Liver (tissue), 9 donors: ENCODE measurements around the gene PEX19. TPM values are rescaled to one million over a fixed set of nuclear protein-coding genes. Genes with fewer than 3 reads are reported as not detected.
A peak's percentile ranks its signal among the peaks of the same experiment; 100 is the strongest.

Experiments used
- DNase-seq: peaks from one replicate; pipeline ENCODE4 v3.0.0-alpha.2; 2017; ENCODE audit warnings: low spot score
- H3K27ac ChIP-seq, 2 donors: one replicate each; pipeline ENCODE4 v1.7.0; 2013; ENCODE audit warnings: inconsistent platforms in 2 of 2, low read length in 2 of 2, control low read depth in 1 of 2, low read depth in 1 of 2, mild to moderate bottlenecking in 1 of 2
- H3K27me3 ChIP-seq, 4 donors: one replicate each; pipeline versions ENCODE4 v1.6.1 to v1.7.0; 2013; ENCODE audit warnings: low read length in 3 of 4, inconsistent platforms in 1 of 4, mild to moderate bottlenecking in 1 of 4, moderate library complexity in 1 of 4; ENCODE audit not compliant: control insufficient read depth in 4 of 4, insufficient read depth in 4 of 4
- H3K36me3 ChIP-seq, 4 donors: one replicate each; pipeline versions ENCODE4 v1.6.1 to v1.7.0; 2013; ENCODE audit warnings: low read length in 3 of 4, mild to moderate bottlenecking in 3 of 4, low read depth in 1 of 4, moderate library complexity in 1 of 4; ENCODE audit not compliant: control insufficient read depth in 4 of 4, insufficient read depth in 3 of 4
- H3K4me1 ChIP-seq, 4 donors: one replicate each; pipeline versions ENCODE4 v1.6.1 to v1.7.0; 2013; ENCODE audit warnings: low read length in 3 of 4, mild to moderate bottlenecking in 3 of 4, moderate library complexity in 1 of 4; ENCODE audit not compliant: control insufficient read depth in 4 of 4, insufficient read depth in 4 of 4
- H3K4me3 ChIP-seq, 3 donors: one replicate each; pipeline versions ENCODE4 v1.6.1 to v1.7.0; 2013; ENCODE audit warnings: low read length in 3 of 3, control low read depth in 1 of 3, low read depth in 1 of 3, mild to moderate bottlenecking in 1 of 3
- H3K9ac ChIP-seq, 2 donors: one replicate each; pipeline ENCODE4 v1.7.0; 2013; ENCODE audit warnings: low read length in 2 of 2, mild to moderate bottlenecking in 2 of 2, moderate library complexity in 2 of 2, control low read depth in 1 of 2, low read depth in 1 of 2
- H3K9me3 ChIP-seq, 4 donors: one replicate each; pipeline versions ENCODE4 v1.6.1 to v1.7.0; 2013; ENCODE audit warnings: low read length in 3 of 4; ENCODE audit not compliant: control insufficient read depth in 4 of 4
- CTCF ChIP-seq: fragments of 150-350 bp; IDR thresholded peaks from 2 replicates; pipeline ENCODE4 v1.5.1; 2017; ENCODE audit warnings: improper control_type of control experiment, low read depth, low read length; ENCODE audit not compliant: missing input control
- EGR1 ChIP-seq, 2 donors: IDR thresholded peaks; 2 replicates each; pipeline ENCODE4 v1.6.1; 2016 to 2018; ENCODE audit warnings: antibody characterized with exemption in 2 of 2, low read depth in 2 of 2
- FOXA1 ChIP-seq: IDR thresholded peaks from 2 replicates; pipeline ENCODE4 v1.6.1; 2016; ENCODE audit warnings: antibody characterized with exemption
- FOXA2 ChIP-seq: IDR thresholded peaks from 2 replicates; pipeline ENCODE4 v1.6.1; 2016; ENCODE audit warnings: antibody characterized with exemption
- GABPA ChIP-seq, 2 donors: IDR thresholded peaks in 1 of 2; conservative IDR thresholded peaks in 1 of 2; 2 replicates each; pipeline ENCODE4 v1.6.1; 2016; ENCODE audit warnings: antibody characterized with exemption in 2 of 2, mild to moderate bottlenecking in 1 of 2, moderate library complexity in 1 of 2
- HNF4A ChIP-seq, 2 donors: conservative IDR thresholded peaks; 2 replicates each; pipeline ENCODE4 v1.6.1; 2016; ENCODE audit warnings: antibody characterized with exemption in 2 of 2, mild to moderate bottlenecking in 2 of 2
- HNF4G ChIP-seq: IDR thresholded peaks from 2 replicates; pipeline ENCODE4 v1.6.1; 2016; ENCODE audit warnings: antibody characterized with exemption
- JUND ChIP-seq, 2 donors: IDR thresholded peaks; 2 replicates each; pipeline ENCODE4 v1.6.1; 2016; ENCODE audit warnings: antibody characterized with exemption in 2 of 2
- MAX ChIP-seq: IDR thresholded peaks from 2 replicates; pipeline ENCODE4 v1.6.1; 2016; ENCODE audit warnings: antibody characterized with exemption
- NR2F2 ChIP-seq: IDR thresholded peaks from 2 replicates; pipeline ENCODE4 v1.6.1; 2016; ENCODE audit warnings: antibody characterized with exemption
- RAD21 ChIP-seq, 2 donors: IDR thresholded peaks; 2 replicates each; pipeline ENCODE4 v1.6.1; 2016; ENCODE audit warnings: antibody characterized with exemption in 2 of 2, mild to moderate bottlenecking in 2 of 2
- REST ChIP-seq: IDR thresholded peaks from 2 replicates; pipeline ENCODE4 v1.6.1; 2016; ENCODE audit warnings: antibody characterized with exemption, mild to moderate bottlenecking
- RXRA ChIP-seq, 2 donors: IDR thresholded peaks; 2 replicates each; pipeline ENCODE4 v1.6.1; 2017 to 2018; ENCODE audit warnings: antibody characterized with exemption in 2 of 2, mild to moderate bottlenecking in 1 of 2
- SP1 ChIP-seq: IDR thresholded peaks from 2 replicates; pipeline ENCODE4 v1.6.1; 2018; ENCODE audit warnings: antibody characterized with exemption, mild to moderate bottlenecking
- TAF1 ChIP-seq: conservative IDR thresholded peaks from 2 replicates; pipeline ENCODE4 v1.6.1; 2016; ENCODE audit warnings: antibody characterized with exemption, mild to moderate bottlenecking
- YY1 ChIP-seq: IDR thresholded peaks from 2 replicates; pipeline ENCODE4 v1.6.1; 2016; ENCODE audit warnings: antibody characterized with exemption, mild to moderate bottlenecking
- WGBS: extraction: QIAGEN DNeasy Blood & Tissue Kit; methylation state at CpG from one replicate; pipeline ENCODE4 v1.1.7; 2013; 5-methylcytosine and 5-hydroxymethylcytosine counted together
- polyA plus RNA-seq, 2 donors: library from polyadenylated mRNA; stranded (reverse) in 1 of 2; unstranded in 1 of 2; fragments of 200-250 nt in 1 of 2; fragments of >200 nt in 1 of 2; fragmentation: Nextera tagmentation in 1 of 2; extraction: Ambion mirVana in 1 of 2; gene quantifications; one replicate each; pipeline versions ENCODE4 v1.2.1 to v1.2.3, GENCODE V29; 2013 to 2015
- total RNA-seq, 2 donors: library from RNA; depleted of rRNA; stranded (reverse); fragments of >200 nt; gene quantifications; one replicate each; pipeline ENCODE4 v1.2.3, GENCODE V29; 2014
- TF ChIP-seq, protein P1 (sequence below): IDR thresholded peaks from 2 replicates; pipeline ENCODE4 v1.6.1; 2016; ENCODE audit warnings: antibody characterized with exemption
- TF ChIP-seq, protein P2 (sequence below): IDR thresholded peaks from 2 replicates; pipeline ENCODE4 v1.6.1; 2016; ENCODE audit warnings: antibody characterized with exemption
- donor health status: healthy.
- donor health status: healthy.
- donor health status: healthy.
- donor health status: healthy.
- donor health status: healthy.

The PEX19 gene, protein sequence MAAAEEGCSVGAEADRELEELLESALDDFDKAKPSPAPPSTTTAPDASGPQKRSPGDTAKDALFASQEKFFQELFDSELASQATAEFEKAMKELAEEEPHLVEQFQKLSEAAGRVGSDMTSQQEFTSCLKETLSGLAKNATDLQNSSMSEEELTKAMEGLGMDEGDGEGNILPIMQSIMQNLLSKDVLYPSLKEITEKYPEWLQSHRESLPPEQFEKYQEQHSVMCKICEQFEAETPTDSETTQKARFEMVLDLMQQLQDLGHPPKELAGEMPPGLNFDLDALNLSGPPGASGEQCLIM
- total RNA-seq (10 to 100 TPM; 24.8 to 73.9 TPM), polyA plus RNA-seq (10 to 100 TPM; 33.3 to 54.1 TPM)

DNA sequence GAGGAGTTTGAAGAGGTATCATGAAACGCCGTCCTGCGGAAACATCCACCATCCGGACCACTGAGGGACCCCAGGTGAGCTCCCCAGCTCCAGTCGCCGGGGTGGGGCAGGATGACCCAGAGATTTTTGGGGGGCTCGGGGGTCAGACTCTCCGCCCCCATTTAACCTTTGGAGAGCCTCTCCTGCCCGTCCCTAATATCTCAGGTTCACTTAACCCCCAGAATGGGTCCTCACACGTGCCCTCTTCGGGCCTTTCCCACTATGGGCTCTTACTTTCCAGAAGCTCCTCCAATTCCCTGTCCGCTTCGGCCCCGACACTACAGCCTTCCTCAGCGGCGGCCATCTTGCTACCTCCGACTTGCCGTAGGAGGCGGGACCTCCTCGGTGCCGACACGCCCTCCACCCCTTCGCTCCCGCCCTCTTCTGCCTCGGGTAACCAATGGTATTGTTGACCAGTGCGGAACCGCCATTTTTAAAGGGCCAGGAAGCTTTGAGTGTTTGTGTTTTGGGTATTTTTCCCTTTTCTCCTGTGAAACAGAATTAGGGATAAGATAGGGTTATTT, at the start of gene PEX19:
Gene PEX19, minus strand, starts transcription at position 352 of the 563 bp plus-strand sequence. Its CDS starts 9 bp downstream, at position 343.
- Histone ChIP-seq H3K36me3 (peaks cover 6 to 38% (median 35%) of the 10 kb centered on the region in 4 donors), H3K9ac (peak within 1 kb of the TSS; percentile 78 to 91), H3K4me3 (peak within 1 kb of the TSS; percentile 69 to 82 (median 76)), H3K4me1 (peaks cover 5 to 32% (median 29%) of the 10 kb centered on the region in 4 donors), H3K27ac (peak within 1 kb of the TSS; percentile 84), H3K27me3 (no peaks in the 10 kb centered on the region), H3K9me3 (no peaks in the 10 kb centered on the region)
- peak; percentile 94 for DNase-seq
- under 1% methylated on average over 27 of the region's 27 CpGs for WGBS
- TF ChIP-seq, protein P1, sequence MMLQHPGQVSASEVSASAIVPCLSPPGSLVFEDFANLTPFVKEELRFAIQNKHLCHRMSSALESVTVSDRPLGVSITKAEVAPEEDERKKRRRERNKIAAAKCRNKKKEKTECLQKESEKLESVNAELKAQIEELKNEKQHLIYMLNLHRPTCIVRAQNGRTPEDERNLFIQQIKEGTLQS = no peak
- TF ChIP-seq HNF4A (conservative IDR thresholded peaks at IDR 0.05) = peak in 1 of 2 donors; percentile 16
- TF ChIP-seq, protein P2, sequence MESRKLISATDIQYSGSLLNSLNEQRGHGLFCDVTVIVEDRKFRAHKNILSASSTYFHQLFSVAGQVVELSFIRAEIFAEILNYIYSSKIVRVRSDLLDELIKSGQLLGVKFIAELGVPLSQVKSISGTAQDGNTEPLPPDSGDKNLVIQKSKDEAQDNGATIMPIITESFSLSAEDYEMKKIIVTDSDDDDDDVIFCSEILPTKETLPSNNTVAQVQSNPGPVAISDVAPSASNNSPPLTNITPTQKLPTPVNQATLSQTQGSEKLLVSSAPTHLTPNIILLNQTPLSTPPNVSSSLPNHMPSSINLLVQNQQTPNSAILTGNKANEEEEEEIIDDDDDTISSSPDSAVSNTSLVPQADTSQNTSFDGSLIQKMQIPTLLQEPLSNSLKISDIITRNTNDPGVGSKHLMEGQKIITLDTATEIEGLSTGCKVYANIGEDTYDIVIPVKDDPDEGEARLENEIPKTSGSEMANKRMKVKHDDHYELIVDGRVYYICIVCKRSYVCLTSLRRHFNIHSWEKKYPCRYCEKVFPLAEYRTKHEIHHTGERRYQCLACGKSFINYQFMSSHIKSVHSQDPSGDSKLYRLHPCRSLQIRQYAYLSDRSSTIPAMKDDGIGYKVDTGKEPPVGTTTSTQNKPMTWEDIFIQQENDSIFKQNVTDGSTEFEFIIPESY = peak; percentile 84
- TF ChIP-seq FOXA1 = no peak
- TF ChIP-seq NR2F2 = peak; percentile 63
- no peak for TF ChIP-seq HNF4G
- TF ChIP-seq FOXA2 = no peak
- TF ChIP-seq GABPA (IDR thresholded peaks at IDR 0.05 in 1 of 2, conservative IDR thresholded peaks at IDR 0.05 in 1 of 2) = peak in 1 of 2 donors; percentile 73
- TF ChIP-seq RXRA (IDR thresholded peaks at IDR 0.05) = peak; percentile 41 to 42
- TF ChIP-seq MAX = peak; percentile 79
- peak; percentile 100 for TF ChIP-seq YY1
- TF ChIP-seq TAF1 = no peak
- TF ChIP-seq JUND (IDR thresholded peaks at IDR 0.05) = no peak
- TF ChIP-seq RAD21 (IDR thresholded peaks at IDR 0.05) = peak; percentile 20 to 39
- TF ChIP-seq EGR1 (IDR thresholded peaks at IDR 0.05; ENCODE audit: low read depth in 2 of 2) = peak in 1 of 2 donors; percentile 15
- peak; percentile 60 for TF ChIP-seq REST
- peak; percentile 75 for TF ChIP-seq SP1
- no peak for TF ChIP-seq CTCF
